Nephron (organoid): Measurements from ENCODE around the gene FNBP1.
"Not testable (repeated sequence)": the region's sequence is repeated elsewhere in the genome, so short reads cannot be mapped to it uniquely, and the experiment has no call there.

ENCODE experiments used
- H3K27ac Mint-ChIP-seq, 3 experiments: 2 replicates each; pipeline ENCODE4 v1.8.0; 2020; ENCODE audit warnings: mixed read lengths in 3 of 3, mild to moderate bottlenecking in 2 of 3, moderate library complexity in 1 of 3
- H3K27me3 Mint-ChIP-seq: 2 replicates; pipeline ENCODE4 v1.8.0; 2021; ENCODE audit warnings: low read depth, mild to moderate bottlenecking, moderate library complexity, mixed read lengths
- H3K36me3 Mint-ChIP-seq: 2 replicates; pipeline ENCODE4 v1.8.0; 2020; ENCODE audit warnings: low read depth, mixed read lengths
- H3K4me1 Mint-ChIP-seq: 2 replicates; pipeline ENCODE4 v1.8.0; 2020; ENCODE audit warnings: mixed read lengths
- H3K4me3 Mint-ChIP-seq, 3 experiments: 2 replicates each; pipeline ENCODE4 v1.8.0; 2020; ENCODE audit warnings: mild to moderate bottlenecking in 3 of 3, mixed read lengths in 3 of 3, moderate library complexity in 2 of 3
- H3K9me3 Mint-ChIP-seq: 2 replicates; pipeline ENCODE4 v1.8.0; 2020; ENCODE audit warnings: mixed read lengths
- CTCF ChIP-seq, 3 experiments: fragments of 200-600 bp; sonication (generic); IDR thresholded peaks; one replicate each; pipeline ENCODE4 v1.5.0; 2021; ENCODE audit warnings: antibody characterized with exemption in 3 of 3; ENCODE audit not compliant: unreplicated experiment in 3 of 3

The FNBP1 gene

GRCh38 chr9:129981180-129981907 is 61.6 kb downstream of the FNBP1 start:
- TF ChIP-seq CTCF (IDR thresholded peaks at IDR 0.05; ENCODE audit: unreplicated experiment in 3 of 3) = no peak
- peaks cover 38% of the 10 kb centered on the region for H3K36me3 Mint-ChIP-seq
- H3K27me3 Mint-ChIP-seq = no peaks in the 10 kb centered on the region
- H3K27ac Mint-ChIP-seq = no peak overlapping the region
- peaks cover 2% of the 10 kb centered on the region for H3K9me3 Mint-ChIP-seq
- no peak overlapping the region for H3K4me3 Mint-ChIP-seq
- H3K4me1 Mint-ChIP-seq = no peaks in the 10 kb centered on the region

GRCh38 chr9:129980224-129980623 is 62.8 kb downstream of the FNBP1 start:
- not testable (repeated sequence) for H3K4me1 Mint-ChIP-seq, H3K27me3 Mint-ChIP-seq, H3K27ac Mint-ChIP-seq, H3K9me3 Mint-ChIP-seq, H3K4me3 Mint-ChIP-seq
- H3K36me3 Mint-ChIP-seq = peaks cover 38% of the 10 kb centered on the region

DNA sequence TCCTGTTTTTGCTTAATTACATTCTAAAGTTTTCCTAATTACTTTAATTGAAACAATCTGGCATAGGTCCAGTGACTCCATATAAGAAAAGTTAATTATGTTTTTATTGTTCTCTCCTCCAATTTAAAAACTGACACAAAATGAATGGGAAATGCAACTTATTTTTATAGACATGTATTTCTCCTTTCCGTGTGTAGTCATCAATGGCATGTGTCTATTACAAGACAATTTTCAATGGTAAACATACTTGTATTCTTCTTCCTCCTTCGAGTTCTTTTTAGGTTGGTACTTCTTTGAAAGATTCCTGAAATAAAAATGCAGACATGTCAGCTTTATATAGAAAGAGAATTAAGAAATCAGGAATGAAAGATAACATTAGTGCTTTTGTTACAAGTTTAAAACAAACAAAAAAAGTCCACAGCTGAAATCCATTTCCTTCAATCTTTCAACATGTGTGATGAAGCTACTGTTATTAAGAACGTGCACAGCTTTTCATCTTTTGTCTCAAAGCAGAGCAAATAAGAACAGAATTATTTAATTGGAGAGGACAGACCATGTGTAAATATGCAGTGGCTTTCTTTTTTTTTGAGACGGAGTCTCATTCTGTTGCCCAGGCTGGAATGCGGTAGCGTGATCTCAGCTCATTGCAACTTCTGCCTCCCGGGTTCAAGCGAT is 63.8 kb downstream of the FNBP1 start:
- Mint-ChIP-seq H3K27me3 (no peaks in the 10 kb centered on the region), H3K9me3 (no peaks in the 10 kb centered on the region), H3K27ac (no peak overlapping the region), H3K4me1 (no peaks in the 10 kb centered on the region), H3K4me3 (no peak overlapping the region), H3K36me3 (peaks cover 36% of the 10 kb centered on the region)
- TF ChIP-seq CTCF (IDR thresholded peaks at IDR 0.05; ENCODE audit: unreplicated experiment in 3 of 3) = no peak

DNA sequence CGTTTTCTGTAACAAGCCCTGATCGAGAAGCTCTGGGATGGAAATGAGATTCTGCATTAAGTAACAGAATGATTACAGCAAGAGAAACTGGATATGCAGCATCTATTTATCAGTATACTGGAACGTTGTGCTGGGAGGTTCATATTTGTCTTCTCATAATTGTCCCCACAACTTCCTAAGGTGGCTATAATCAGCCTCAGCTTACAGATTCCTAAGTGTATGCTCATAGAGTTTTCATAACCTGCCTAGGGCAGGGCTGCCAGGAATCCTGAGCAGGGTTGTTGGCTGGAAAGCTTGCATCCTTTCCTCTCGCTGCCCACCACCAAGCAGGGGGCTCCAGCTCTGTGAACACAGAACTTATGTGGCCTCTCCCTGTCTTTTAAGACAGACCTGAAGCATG is 70.2 kb downstream of the FNBP1 start:
- Mint-ChIP-seq H3K9me3 (no peaks in the 10 kb centered on the region), H3K27ac (no peak overlapping the region), H3K36me3 (peaks cover 33% of the 10 kb centered on the region), H3K4me3 (no peak overlapping the region), H3K4me1 (peaks cover 9% of the 10 kb centered on the region), H3K27me3 (no peaks in the 10 kb centered on the region)
- no peak for TF ChIP-seq CTCF (IDR thresholded peaks at IDR 0.05; ENCODE audit: unreplicated experiment in 3 of 3)

DNA sequence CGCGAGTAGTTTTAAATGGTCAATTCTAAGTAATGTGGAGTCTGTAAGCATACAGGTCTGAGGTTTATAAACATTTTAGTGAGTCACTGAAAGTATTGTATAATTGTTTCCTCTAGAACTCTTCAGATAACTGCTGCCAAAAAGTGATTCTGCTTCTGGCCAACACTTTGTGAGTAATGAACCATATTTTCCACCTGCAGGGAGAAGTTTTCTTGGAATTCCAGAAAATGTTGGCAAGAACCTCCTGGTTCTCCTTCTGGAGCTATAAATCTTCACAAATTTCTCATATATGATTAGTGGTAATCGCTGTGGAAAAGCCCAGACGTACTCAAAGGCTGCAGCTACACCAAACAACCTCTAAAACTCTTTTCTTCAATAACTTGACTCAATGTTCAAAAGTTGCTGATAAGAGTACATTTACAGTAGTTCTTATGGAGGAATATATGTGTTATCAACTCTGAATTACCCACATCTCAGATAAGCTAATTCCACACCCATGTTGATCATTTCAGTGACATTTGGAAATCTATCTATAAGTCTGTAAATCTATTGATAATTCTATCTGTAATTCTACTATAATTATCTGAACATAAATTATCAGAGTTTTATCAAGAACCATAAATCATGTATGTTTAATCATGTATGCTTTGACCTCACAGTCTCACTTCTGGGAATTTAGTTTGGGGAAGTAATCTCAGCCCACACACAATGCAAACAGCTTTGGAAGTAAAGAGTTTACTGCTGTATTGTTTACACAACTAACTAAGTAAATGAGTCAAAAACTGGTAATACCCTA is 74.1 kb downstream of the FNBP1 start:
- H3K27ac Mint-ChIP-seq = peak overlapping the region; percentile 31 to 73 (median 45)
- H3K4me3 Mint-ChIP-seq = no peak overlapping the region
- TF ChIP-seq CTCF (IDR thresholded peaks at IDR 0.05; ENCODE audit: unreplicated experiment in 3 of 3) = no peak
- no peaks in the 10 kb centered on the region for H3K9me3 Mint-ChIP-seq
- H3K36me3 Mint-ChIP-seq = peaks cover 32% of the 10 kb centered on the region
- peaks cover 34% of the 10 kb centered on the region for H3K4me1 Mint-ChIP-seq
- no peaks in the 10 kb centered on the region for H3K27me3 Mint-ChIP-seq
